ENCODE results near the gene RYR2.

The RYR2 gene

GRCh38 chr1:237318748-237319147 is 276.8 kb downstream of the RYR2 start:
- no peaks in the 10 kb centered on the region for H3F3A ChIP-seq (ENCODE audit: insufficient read depth, low read length)
- H3K79me2 ChIP-seq (ENCODE audit: insufficient read depth, low read length) = no peaks in the 10 kb centered on the region
- H2AFZ ChIP-seq (ENCODE audit: low read length) = no peak overlapping the region
- no peaks in the 10 kb centered on the region for H3K27me3 ChIP-seq (ENCODE audit: insufficient read depth, low read length)
- H3K36me3 ChIP-seq (ENCODE audit: insufficient read depth, low read length) = no peaks in the 10 kb centered on the region
- no peaks in the 10 kb centered on the region for H3K9me2 ChIP-seq (ENCODE audit: low read depth, low read length)
- no peak overlapping the region for H3K4me3 ChIP-seq (ENCODE audit: low read depth, low read length, poor library complexity, severe bottlenecking)
- H4K20me1 ChIP-seq (ENCODE audit: insufficient read depth, low read length) = no peaks in the 10 kb centered on the region
- H3K27ac ChIP-seq (ENCODE audit: low read depth, low read length, poor library complexity, severe bottlenecking) = no peak overlapping the region
- H3K4me1 ChIP-seq (ENCODE audit: insufficient read depth, low read length, severe bottlenecking) = no peaks in the 10 kb centered on the region
- H3K9ac ChIP-seq (ENCODE audit: low read length) = no peak overlapping the region
- TF ChIP-seq EZH2 (IDR thresholded peaks at IDR 0.05; ENCODE audit: borderline replicate concordance, low read length) = no peak
- no peak for TF ChIP-seq CTCF (IDR thresholded peaks at IDR 0.05; ENCODE audit: low read length)
- H3K9me3 ChIP-seq (ENCODE audit: low read length) = no peaks in the 10 kb centered on the region
- H3K4me2 ChIP-seq (ENCODE audit: low read length) = no peak overlapping the region

GRCh38 chr1:237320890-237321289 is 278.9 kb downstream of the RYR2 start:
- Histone ChIP-seq H3K79me2 (ENCODE audit: insufficient read depth, low read length) (no peaks in the 10 kb centered on the region), H4K20me1 (ENCODE audit: insufficient read depth, low read length) (no peaks in the 10 kb centered on the region), H3K4me3 (ENCODE audit: low read depth, low read length, poor library complexity, severe bottlenecking) (no peak overlapping the region), H3K27me3 (ENCODE audit: insufficient read depth, low read length) (no peaks in the 10 kb centered on the region), H3K9ac (ENCODE audit: low read length) (no peak overlapping the region), H3F3A (ENCODE audit: insufficient read depth, low read length) (no peaks in the 10 kb centered on the region), H2AFZ (ENCODE audit: low read length) (no peak overlapping the region), H3K4me1 (ENCODE audit: insufficient read depth, low read length, severe bottlenecking) (no peaks in the 10 kb centered on the region), H3K27ac (ENCODE audit: low read depth, low read length, poor library complexity, severe bottlenecking) (no peak overlapping the region), H3K36me3 (ENCODE audit: insufficient read depth, low read length) (no peaks in the 10 kb centered on the region), H3K9me3 (ENCODE audit: low read length) (no peaks in the 10 kb centered on the region), H3K9me2 (ENCODE audit: low read depth, low read length) (no peaks in the 10 kb centered on the region), H3K4me2 (ENCODE audit: low read length) (no peak overlapping the region)
- no peak for TF ChIP-seq EZH2 (IDR thresholded peaks at IDR 0.05; ENCODE audit: borderline replicate concordance, low read length)
- no peak for TF ChIP-seq CTCF (IDR thresholded peaks at IDR 0.05; ENCODE audit: low read length)

GRCh38 chr1:237324226-237324625 is 282.2 kb downstream of the RYR2 start:
- Histone ChIP-seq H3K27me3 (ENCODE audit: insufficient read depth, low read length) (no peaks in the 10 kb centered on the region), H3K27ac (ENCODE audit: low read depth, low read length, poor library complexity, severe bottlenecking) (no peak overlapping the region), H3K4me2 (ENCODE audit: low read length) (no peak overlapping the region), H3K36me3 (ENCODE audit: insufficient read depth, low read length) (no peaks in the 10 kb centered on the region), H3K9ac (ENCODE audit: low read length) (no peak overlapping the region), H3F3A (ENCODE audit: insufficient read depth, low read length) (no peaks in the 10 kb centered on the region), H3K4me1 (ENCODE audit: insufficient read depth, low read length, severe bottlenecking) (no peaks in the 10 kb centered on the region), H3K9me2 (ENCODE audit: low read depth, low read length) (no peaks in the 10 kb centered on the region), H3K4me3 (ENCODE audit: low read depth, low read length, poor library complexity, severe bottlenecking) (no peak overlapping the region), H3K9me3 (ENCODE audit: low read length) (no peaks in the 10 kb centered on the region), H4K20me1 (ENCODE audit: insufficient read depth, low read length) (no peaks in the 10 kb centered on the region), H2AFZ (ENCODE audit: low read length) (no peak overlapping the region), H3K79me2 (ENCODE audit: insufficient read depth, low read length) (no peaks in the 10 kb centered on the region)
- TF ChIP-seq CTCF (IDR thresholded peaks at IDR 0.05; ENCODE audit: low read length) (no peak), EZH2 (IDR thresholded peaks at IDR 0.05; ENCODE audit: borderline replicate concordance, low read length) (no peak)
